SJSA1 (cell line): ENCODE results near the gene TCL1A. TPM values are rescaled to one million over a fixed set of nuclear protein-coding genes. Genes with fewer than 3 reads are reported as not detected.

Experiments
- DNase-seq, 2 experiments: peaks; one replicate each; pipeline ENCODE4 v3.0.0-alpha.2; 2015 to 2020; ENCODE audit warnings: low spot score in 2 of 2, low read depth in 1 of 2
- H3K27ac ChIP-seq: fragments of 250-450 bp; sonication (Bioruptor Pico); 2 replicates; pipeline ENCODE4 v1.5.1; 2020; ENCODE audit warnings: mild to moderate bottlenecking, moderate library complexity
- H3K27me3 ChIP-seq: fragments of 250-450 bp; sonication (Bioruptor Pico); replicated peaks from 2 replicates; pipeline ENCODE4 v1.5.1; 2020; ENCODE audit warnings: mild to moderate bottlenecking, moderate library complexity
- H3K36me3 ChIP-seq: fragments of 250-450 bp; sonication (Bioruptor Pico); 2 replicates; pipeline ENCODE4 v1.5.1; 2020; ENCODE audit warnings: mild to moderate bottlenecking
- H3K4me1 ChIP-seq: fragments of 250-450 bp; sonication (Bioruptor Pico); replicated peaks from 2 replicates; pipeline ENCODE4 v1.6.1; 2021; ENCODE audit warnings: mild to moderate bottlenecking
- H3K4me3 ChIP-seq: fragments of 250-450 bp; sonication (Bioruptor Pico); 2 replicates; pipeline ENCODE4 v1.5.1; 2020; ENCODE audit warnings: mild to moderate bottlenecking
- H3K9me3 ChIP-seq: fragments of 250-450 bp; sonication (Bioruptor Pico); replicated peaks from 2 replicates; pipeline ENCODE4 v1.5.1; 2020; ENCODE audit warnings: mild to moderate bottlenecking
- total RNA-seq: library from RNA; depleted of rRNA; stranded (reverse); fragments of >200 nt; shearing (Covaris generic); gene quantifications from 2 replicates; pipeline ENCODE4 v1.2.3, GENCODE V29; 2014; rRNA removed

Gene TCL1A
- total RNA-seq, 1 experiment from 2014 or later: not detected

DNA sequence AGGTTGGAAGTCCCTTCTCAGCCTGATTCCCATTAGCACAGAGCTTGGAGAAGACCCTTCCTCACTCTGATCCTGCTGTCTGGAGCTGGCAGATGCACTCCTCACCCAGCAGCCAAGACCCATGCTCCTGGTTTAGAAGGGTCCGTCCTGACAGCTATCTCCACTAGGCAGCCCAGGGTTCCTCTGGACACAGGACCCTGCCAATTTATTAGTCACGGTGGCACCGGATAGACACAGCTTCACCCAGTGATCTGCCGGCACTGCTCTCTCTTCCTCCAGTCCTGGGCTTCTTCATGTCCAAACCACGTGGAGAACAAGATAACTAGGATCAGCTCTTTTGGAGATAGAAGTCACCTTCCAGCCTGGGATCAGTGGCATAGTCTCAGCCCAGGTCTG, 53.9 kb downstream of the TCL1A start:
- Histone ChIP-seq H3K4me3 (no peak overlapping the region), H3K4me1 (no peaks in the 10 kb centered on the region), H3K9me3 (no peaks in the 10 kb centered on the region), H3K27me3 (peaks cover 5% of the 10 kb centered on the region; the same call in 1 of the 2 replicates), H3K36me3 (no peaks in the 10 kb centered on the region), H3K27ac (no peak overlapping the region)
- no peak for DNase-seq

Other genes with a start within 250 kb of the TCL1A start
- 8.3 and 11.5 TPM in 2 replicates for gene SYNE3, start 197.5 kb downstream of the TCL1A start, total RNA-seq
- gene GLRX5, start 179.1 kb downstream of the TCL1A start, total RNA-seq: 56.2 and 82.3 TPM in 2 replicates
- not detected in 2 replicates for gene TCL1B, start 27.7 kb downstream of the TCL1A start, total RNA-seq
- not detected in 2 replicates for gene TUNAR, start 162.7 kb upstream of the TCL1A start, total RNA-seq